H9 (cell line): ENCODE results near the gene KIAA0513. TPM values are rescaled to one million over a fixed set of nuclear protein-coding genes. Genes with fewer than 3 reads are reported as not detected.

Source experiments
- DNase-seq: peaks from one replicate; pipeline ENCODE4 v3.0.0-alpha.2; 2017
- H2AFZ ChIP-seq: one replicate; pipeline ENCODE4 v1.6.1; 2013; ENCODE audit warnings: mild to moderate bottlenecking, low read length, control low read depth, moderate library complexity
- H2AK5ac ChIP-seq: 2 replicates; pipeline ENCODE4 v1.6.1; 2013; ENCODE audit warnings: low read length, control low read depth, mixed read lengths; ENCODE audit not compliant: insufficient read length
- H2BK120ac ChIP-seq: one replicate; pipeline ENCODE4 v1.6.1; 2013; ENCODE audit warnings: low read depth, mild to moderate bottlenecking, low read length, control low read depth, inconsistent platforms; ENCODE audit not compliant: poor library complexity, severe bottlenecking
- H2BK12ac ChIP-seq: 2 replicates; pipeline ENCODE4 v1.6.1; 2013; ENCODE audit warnings: low read length, control low read depth, mixed read lengths, low read depth; ENCODE audit not compliant: insufficient read length
- H2BK15ac ChIP-seq: 2 replicates; pipeline ENCODE4 v1.6.1; 2013; ENCODE audit warnings: low read depth, low read length, control low read depth
- H2BK20ac ChIP-seq: one replicate; pipeline ENCODE4 v1.6.1; 2013; ENCODE audit warnings: low read depth, mild to moderate bottlenecking, low read length, control low read depth, inconsistent platforms; ENCODE audit not compliant: poor library complexity, severe bottlenecking
- H2BK5ac ChIP-seq: 2 replicates; pipeline ENCODE4 v1.6.1; 2013; ENCODE audit warnings: low read length, control low read depth, mixed read lengths; ENCODE audit not compliant: insufficient read length
- H3K14ac ChIP-seq: 2 replicates; pipeline ENCODE4 v1.6.1; 2013; ENCODE audit warnings: low read length, control low read depth; ENCODE audit not compliant: insufficient read depth
- H3K18ac ChIP-seq: 2 replicates; pipeline ENCODE4 v1.6.1; 2013; ENCODE audit warnings: low read depth, mild to moderate bottlenecking, mixed read lengths, low read length, control low read depth; ENCODE audit not compliant: insufficient read length
- H3K23ac ChIP-seq: 2 replicates; pipeline ENCODE4 v1.6.1; 2013; ENCODE audit warnings: low read length, control low read depth, mixed read lengths, low read depth; ENCODE audit not compliant: insufficient read length
- H3K23me2 ChIP-seq: 2 replicates; pipeline ENCODE4 v1.6.1; 2013; ENCODE audit warnings: low read depth, mild to moderate bottlenecking, mixed read lengths, low read length, control low read depth; ENCODE audit not compliant: insufficient read length, poor library complexity, severe bottlenecking
- H3K27ac ChIP-seq: 2 replicates; pipeline ENCODE4 v1.5.1; 2013; ENCODE audit warnings: low read length, control low read depth, mixed read lengths, low read depth; ENCODE audit not compliant: insufficient read length
- H3K27me3 ChIP-seq: 2 replicates; pipeline ENCODE4 v1.6.1; 2013; ENCODE audit warnings: low read length, control low read depth, inconsistent platforms; ENCODE audit not compliant: insufficient read depth
- H3K4ac ChIP-seq: 2 replicates; pipeline ENCODE4 v1.6.1; 2013; ENCODE audit warnings: low read depth, mild to moderate bottlenecking, control low read depth, inconsistent platforms, low read length, moderate library complexity
- H3K4me1 ChIP-seq: 2 replicates; pipeline ENCODE4 v1.6.1; 2013; ENCODE audit warnings: low read length, control low read depth, inconsistent platforms; ENCODE audit not compliant: insufficient read depth
- H3K4me2 ChIP-seq: 2 replicates; pipeline ENCODE4 v1.6.1; 2013; ENCODE audit warnings: low read length, control low read depth, mixed read lengths; ENCODE audit not compliant: insufficient read length, insufficient read depth
- H3K56ac ChIP-seq: 2 replicates; pipeline ENCODE4 v1.6.1; 2013; ENCODE audit warnings: low read depth, mild to moderate bottlenecking, mixed read lengths, low read length, control low read depth; ENCODE audit not compliant: insufficient read length
- H3K79me1 ChIP-seq: 2 replicates; pipeline ENCODE4 v1.6.1; 2013; ENCODE audit warnings: low read depth, mild to moderate bottlenecking, moderate library complexity, low read length, control low read depth, inconsistent platforms; ENCODE audit not compliant: insufficient read depth, poor library complexity, severe bottlenecking
- H3K79me2 ChIP-seq: 2 replicates; pipeline ENCODE4 v1.6.1; 2013; ENCODE audit warnings: low read length, control low read depth, inconsistent platforms; ENCODE audit not compliant: insufficient read depth
- H3K9ac ChIP-seq: 2 replicates; pipeline ENCODE4 v1.6.1; 2013; ENCODE audit warnings: low read length, control low read depth, mixed read lengths; ENCODE audit not compliant: insufficient read length; ENCODE audit errors: extremely low read depth
- H3K9me3 ChIP-seq: one replicate; pipeline ENCODE4 v1.6.1; 2013; ENCODE audit warnings: low read depth, low read length, inconsistent platforms; ENCODE audit not compliant: control insufficient read depth
- H3T11ph ChIP-seq: one replicate; pipeline ENCODE4 v1.6.1; 2013; ENCODE audit warnings: mild to moderate bottlenecking, low read length, control low read depth, inconsistent platforms
- H4K20me1 ChIP-seq: one replicate; pipeline ENCODE4 v1.6.1; 2013; ENCODE audit not compliant: control insufficient read depth, insufficient read length, insufficient read depth
- H4K5ac ChIP-seq: 2 replicates; pipeline ENCODE4 v1.6.1; 2013; ENCODE audit warnings: low read depth, mild to moderate bottlenecking, mixed read lengths, low read length, control low read depth; ENCODE audit not compliant: insufficient read length
- H4K8ac ChIP-seq: replicated peaks from 2 replicates; pipeline ENCODE4 v1.6.1; 2013; ENCODE audit warnings: low read length, control low read depth, mixed read lengths, low read depth; ENCODE audit not compliant: insufficient read length
- H4K91ac ChIP-seq: 2 replicates; pipeline ENCODE4 v1.6.1; 2013; ENCODE audit warnings: low read depth, mild to moderate bottlenecking, moderate library complexity, mixed read lengths, low read length, control low read depth; ENCODE audit not compliant: insufficient read length
- H3K27ac Mint-ChIP-seq, 3 experiments: 2 replicates in 2 of 3; 3 replicates in 1 of 3; pipeline ENCODE4 v1.8.0; 2020 to 2021; ENCODE audit warnings: mixed read lengths in 3 of 3, mild to moderate bottlenecking in 1 of 3, moderate library complexity in 1 of 3
- H3K27me3 Mint-ChIP-seq: 2 replicates; pipeline ENCODE4 v1.8.0; 2021; ENCODE audit warnings: low read depth, mild to moderate bottlenecking, moderate library complexity, mixed read lengths
- H3K36me3 Mint-ChIP-seq, 3 experiments: 2 replicates in 2 of 3; 3 replicates in 1 of 3; pipeline ENCODE4 v1.8.0; 2020 to 2021; ENCODE audit warnings: low read depth in 3 of 3, mixed read lengths in 3 of 3; ENCODE audit not compliant: insufficient read depth in 1 of 3
- H3K4me1 Mint-ChIP-seq, 2 experiments: 2 replicates each; pipeline ENCODE4 v1.8.0; 2020; ENCODE audit warnings: mixed read lengths in 2 of 2
- H3K4me3 Mint-ChIP-seq, 2 experiments: 2 replicates in 1 of 2; 3 replicates in 1 of 2; pipeline ENCODE4 v1.8.0; 2020 to 2021; ENCODE audit warnings: mild to moderate bottlenecking in 2 of 2, mixed read lengths in 2 of 2, moderate library complexity in 1 of 2
- H3K9me3 Mint-ChIP-seq, 2 experiments: 2 replicates in 1 of 2; 3 replicates in 1 of 2; pipeline ENCODE4 v1.8.0; 2020; ENCODE audit warnings: mild to moderate bottlenecking in 2 of 2, mixed read lengths in 2 of 2, moderate library complexity in 1 of 2
- CTCF ChIP-seq: fragments of 200-600 bp; sonication (generic); conservative IDR thresholded peaks from 3 replicates; pipeline ENCODE4 v1.8.0; 2021; ENCODE audit warnings: antibody characterized with exemption, mild to moderate bottlenecking
- WGBS: extraction: QIAGEN DNeasy Blood & Tissue Kit; methylation state at CpG from one replicate; pipeline ENCODE4 v1.1.7; 2013; ENCODE audit warnings: missing lambda C conversion rate, low lambda C conversion rate, mixed read lengths; ENCODE audit not compliant: insufficient read length; ENCODE audit errors: extremely low coverage; 5-methylcytosine and 5-hydroxymethylcytosine counted together
- total RNA-seq: library from RNA; stranded (reverse); gene quantifications from 2 replicates; pipeline ENCODE4 v1.2.1, GENCODE V29; 2021

Gene KIAA0513
- total RNA-seq, 1 experiment from 2014 or later = 4.7 TPM

- H3K9me3 ChIP-seq = no peaks in the 10 kb centered on the region
- H4K8ac ChIP-seq = no peak overlapping the region
- no peak overlapping the region for H3T11ph ChIP-seq
- no peak overlapping the region for H3K23ac ChIP-seq
- no peak overlapping the region for H2AFZ ChIP-seq
- H3K9ac ChIP-seq = no peak overlapping the region
- no peak overlapping the region for H2BK12ac ChIP-seq
- no peak overlapping the region for H3K56ac ChIP-seq
- H2BK5ac ChIP-seq = no peak overlapping the region
- peak overlapping the region in 2 of 3 experiments; percentile 48 to 57; a peak in 1 of 7 replicates for H3K27ac Mint-ChIP-seq
- peaks cover 0 to 9% of the 10 kb centered on the region in 2 experiments; a peak in 3 of 5 replicates for H3K9me3 Mint-ChIP-seq
- no peaks in the 10 kb centered on the region; a peak in 1 of 7 replicates for H3K36me3 Mint-ChIP-seq
- peaks cover 3% of the 10 kb centered on the region; the same call in 1 of the 2 replicates for H3K4me1 ChIP-seq
- H2BK120ac ChIP-seq = no peak overlapping the region
- no peak overlapping the region for H2AK5ac ChIP-seq
- no peaks in the 10 kb centered on the region for H3K23me2 ChIP-seq
- H3K4me1 Mint-ChIP-seq = peaks cover 21 to 22% of the 10 kb centered on the region in 2 experiments
- peak overlapping the region; percentile 61 for H3K18ac ChIP-seq
- no peak overlapping the region for H4K91ac ChIP-seq
- H3K14ac ChIP-seq = no peak overlapping the region
- H3K27me3 Mint-ChIP-seq = peaks cover 17% of the 10 kb centered on the region
- no peak overlapping the region for H3K4me2 ChIP-seq
- H3K79me2 ChIP-seq = no peaks in the 10 kb centered on the region
- no peak for TF ChIP-seq CTCF
- peak; percentile 58 for DNase-seq
- H2BK20ac ChIP-seq = no peak overlapping the region
- H3K27me3 ChIP-seq = no peaks in the 10 kb centered on the region
- no peaks in the 10 kb centered on the region for H3K79me1 ChIP-seq
- H3K27ac ChIP-seq = no peak overlapping the region
- H2BK15ac ChIP-seq = no peak overlapping the region
- H3K4ac ChIP-seq = no peak overlapping the region
- no CpG with 5 or more reads among the region's 34 CpGs for WGBS
- H4K5ac ChIP-seq = no peak overlapping the region
- no peaks in the 10 kb centered on the region for H4K20me1 ChIP-seq
- H3K4me3 Mint-ChIP-seq = no peak overlapping the region
Observed at GRCh38 chr16:85123891-85124635, 96.5 kb downstream of the KIAA0513 start.
